K562 treated with DMSO at 1 percent for 24 hours (cell line): ENCODE measurements around the gene FBXO41. TPM values are rescaled to one million over a fixed set of nuclear protein-coding genes. Genes with fewer than 3 reads are reported as not detected.

ENCODE experiments used
- total RNA-seq: library from RNA; unstranded; fragments of 300-600 nt; gene quantifications from 2 replicates; pipeline ENCODE4 v1.2.3, GENCODE V29; 2022; ENCODE audit warnings: low read depth; ENCODE audit not compliant: insufficient read depth

Gene FBXO41, protein sequence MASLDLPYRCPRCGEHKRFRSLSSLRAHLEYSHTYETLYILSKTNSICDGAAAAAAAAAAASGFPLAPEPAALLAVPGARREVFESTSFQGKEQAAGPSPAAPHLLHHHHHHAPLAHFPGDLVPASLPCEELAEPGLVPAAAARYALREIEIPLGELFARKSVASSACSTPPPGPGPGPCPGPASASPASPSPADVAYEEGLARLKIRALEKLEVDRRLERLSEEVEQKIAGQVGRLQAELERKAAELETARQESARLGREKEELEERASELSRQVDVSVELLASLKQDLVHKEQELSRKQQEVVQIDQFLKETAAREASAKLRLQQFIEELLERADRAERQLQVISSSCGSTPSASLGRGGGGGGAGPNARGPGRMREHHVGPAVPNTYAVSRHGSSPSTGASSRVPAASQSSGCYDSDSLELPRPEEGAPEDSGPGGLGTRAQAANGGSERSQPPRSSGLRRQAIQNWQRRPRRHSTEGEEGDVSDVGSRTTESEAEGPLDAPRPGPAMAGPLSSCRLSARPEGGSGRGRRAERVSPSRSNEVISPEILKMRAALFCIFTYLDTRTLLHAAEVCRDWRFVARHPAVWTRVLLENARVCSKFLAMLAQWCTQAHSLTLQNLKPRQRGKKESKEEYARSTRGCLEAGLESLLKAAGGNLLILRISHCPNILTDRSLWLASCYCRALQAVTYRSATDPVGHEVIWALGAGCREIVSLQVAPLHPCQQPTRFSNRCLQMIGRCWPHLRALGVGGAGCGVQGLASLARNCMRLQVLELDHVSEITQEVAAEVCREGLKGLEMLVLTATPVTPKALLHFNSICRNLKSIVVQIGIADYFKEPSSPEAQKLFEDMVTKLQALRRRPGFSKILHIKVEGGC
- 2.0 and 2.2 TPM in 2 replicates for total RNA-seq

DNA sequence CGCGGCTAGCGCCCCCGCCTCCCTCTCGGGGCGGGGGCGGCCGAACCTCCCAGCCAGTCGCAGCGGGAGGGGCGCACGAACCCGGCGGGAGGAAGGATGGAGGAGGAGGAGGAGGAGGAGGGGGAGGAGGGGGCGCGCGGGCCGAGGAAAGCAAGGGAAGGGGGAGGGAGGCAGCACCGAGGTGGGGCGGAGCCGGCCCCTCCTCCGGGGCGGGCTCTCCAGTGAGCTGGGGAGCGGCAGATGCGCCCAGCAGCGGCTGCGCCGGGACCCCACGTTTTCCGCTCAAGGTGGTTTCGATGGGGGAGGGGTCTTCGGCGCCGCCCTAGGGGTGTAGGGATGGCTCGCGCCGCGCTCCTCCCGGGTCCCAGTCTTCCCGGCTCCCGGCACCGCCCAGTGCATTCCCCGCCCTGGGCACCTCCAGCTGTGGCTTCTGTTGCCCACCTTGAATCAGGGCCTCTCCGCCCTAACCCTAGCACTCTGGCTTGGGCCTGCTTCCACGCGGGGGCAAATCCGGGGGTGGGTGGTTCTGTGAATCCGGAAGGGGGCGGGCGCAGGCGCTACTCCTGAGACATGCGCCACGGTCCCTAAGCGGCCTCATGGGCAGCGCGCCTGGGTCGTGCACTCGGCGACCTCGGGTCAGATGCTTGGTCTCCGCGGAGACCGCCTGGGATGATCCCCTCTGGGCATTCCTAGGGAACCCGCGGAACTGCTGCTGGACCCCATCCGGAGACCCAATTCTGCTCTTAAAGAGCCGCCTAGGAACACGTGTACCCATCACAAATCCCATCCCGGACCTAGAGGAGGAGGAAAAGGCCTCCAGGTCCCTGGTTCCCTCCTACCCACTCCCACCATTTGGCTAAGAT, at the start of gene FBXO41:
Gene FBXO41 (minus strand): TSS at position 183 of the 863 bp plus-strand sequence. CDS start 14,848 bp downstream, outside the sequence.

DNA sequence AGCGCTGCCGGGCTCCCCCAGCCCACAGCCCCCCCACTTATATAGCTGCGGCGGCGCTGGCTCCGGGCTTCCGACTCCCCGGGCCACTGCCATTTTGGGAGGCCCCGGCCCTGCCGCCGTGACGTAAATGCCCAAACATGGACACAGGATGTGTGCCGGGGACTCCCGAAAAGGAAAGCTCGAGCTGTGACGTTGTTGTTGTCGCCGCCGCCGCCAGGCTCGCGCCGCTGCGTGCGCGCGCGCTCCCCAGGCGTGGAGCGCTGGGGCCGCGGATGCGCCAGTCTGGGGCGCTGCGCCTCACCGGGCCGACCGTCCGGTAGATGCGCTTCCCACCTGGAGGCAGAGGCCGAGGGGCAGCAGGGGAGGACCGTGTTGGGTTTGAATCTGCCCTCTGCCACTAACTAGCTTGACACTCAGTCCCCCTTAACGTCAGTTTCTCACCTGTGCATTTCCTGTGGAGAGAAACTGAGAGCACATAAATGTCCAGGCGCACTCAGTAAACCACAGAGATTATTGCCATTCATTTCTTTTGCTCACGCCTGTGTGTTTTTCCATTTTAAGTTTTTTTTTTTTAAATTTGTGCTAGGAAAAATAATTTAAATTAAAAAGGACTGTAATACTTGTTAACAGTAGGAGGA, 9.4 kb upstream of the FBXO41 start, which contains the start of gene EGR4:
Gene EGR4 (minus strand): TSS at position 15 of the 638 bp plus-strand sequence. CDS start 231 bp downstream, outside the sequence.

DNA sequence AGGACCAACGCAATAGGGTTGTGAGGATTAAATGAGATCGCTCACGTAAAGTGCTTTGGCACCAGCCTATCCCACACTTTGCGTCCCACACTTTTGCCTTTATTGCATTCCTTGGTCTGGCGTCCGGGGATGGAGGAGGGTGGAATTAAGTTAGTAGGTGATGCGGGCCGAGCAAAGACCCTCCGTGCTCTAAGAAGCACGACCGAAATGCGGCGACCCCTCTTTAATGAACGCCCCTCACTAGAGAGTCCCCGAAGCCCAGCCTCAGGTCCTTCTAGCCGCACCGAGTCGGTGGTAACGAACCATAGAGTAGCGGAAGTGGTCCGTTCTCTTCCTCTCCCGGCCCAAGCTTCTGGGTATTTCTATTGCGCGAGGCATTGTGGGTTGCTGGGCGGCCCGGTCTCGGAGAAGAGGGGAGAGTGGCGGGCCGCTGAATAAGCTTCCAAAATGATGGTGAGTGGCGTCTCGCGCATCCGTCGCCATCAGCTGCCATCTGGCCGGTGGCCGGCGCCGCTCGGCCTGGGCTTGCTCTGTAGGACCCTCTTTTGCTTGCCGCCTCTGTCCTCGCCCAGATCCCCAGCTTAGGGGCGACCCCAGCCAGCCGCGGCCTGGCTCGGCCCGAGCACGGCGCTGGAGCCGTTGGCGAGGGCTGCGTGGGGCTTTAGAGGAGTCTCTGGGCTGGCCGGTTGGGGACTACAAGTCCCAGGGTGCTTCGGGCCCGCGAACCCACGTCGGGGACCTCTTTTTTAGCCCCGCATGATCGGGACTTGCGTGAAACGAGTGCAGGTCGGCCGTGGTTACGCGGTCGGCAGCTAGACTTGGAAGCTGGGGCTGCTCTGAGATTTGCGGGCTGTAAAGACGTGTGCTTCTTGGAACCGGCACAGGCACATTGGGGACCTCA, 50.1 kb downstream of the FBXO41 start, which contains the start of gene CCT7:
Gene CCT7 (plus strand): TSS at position 377 of the 901 bp plus-strand sequence. CDS start 71 bp downstream, at position 448.

DNA sequence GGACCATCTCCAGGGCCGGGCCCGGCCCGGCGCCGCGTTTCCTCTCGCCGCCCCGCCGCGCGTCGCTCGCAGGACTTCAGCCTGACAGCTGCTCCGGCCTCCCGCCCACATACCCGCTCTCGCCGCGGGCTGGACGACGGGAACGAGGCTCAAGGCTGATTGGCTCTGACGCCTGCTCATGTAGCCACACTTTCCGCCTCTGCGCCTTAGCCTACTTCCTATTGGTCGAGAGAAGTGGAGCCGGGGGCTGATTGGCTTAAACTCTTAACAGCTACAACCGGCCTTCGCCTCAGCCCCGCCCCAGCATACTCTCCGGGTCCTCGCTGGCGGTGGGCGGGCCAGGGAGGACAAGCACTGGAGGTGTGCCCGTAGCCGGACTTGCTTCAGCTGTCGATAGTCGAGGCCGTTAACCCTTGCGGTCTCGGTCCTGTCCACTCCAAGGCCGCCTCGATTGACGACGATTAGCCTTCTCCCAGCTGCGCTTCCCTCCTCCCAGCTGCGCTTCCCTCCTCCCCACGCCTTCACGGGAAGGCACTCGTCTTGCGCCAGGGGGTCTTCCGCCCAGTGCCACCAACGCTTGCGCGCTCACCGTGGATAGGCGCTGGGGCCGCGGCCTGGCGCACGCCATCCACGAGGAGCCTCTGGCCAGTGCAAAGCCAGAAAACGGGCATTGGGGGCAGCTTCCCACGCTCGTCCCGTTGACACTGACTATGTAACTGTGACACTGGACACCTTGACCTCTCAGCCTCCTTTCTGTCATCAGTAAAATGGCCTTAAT, 50.9 kb downstream of the FBXO41 start, which contains the start of gene PRADC1:
Gene PRADC1 (minus strand): TSS at position 86 of the 778 bp plus-strand sequence. CDS start 79 bp downstream, at position 7.

DNA sequence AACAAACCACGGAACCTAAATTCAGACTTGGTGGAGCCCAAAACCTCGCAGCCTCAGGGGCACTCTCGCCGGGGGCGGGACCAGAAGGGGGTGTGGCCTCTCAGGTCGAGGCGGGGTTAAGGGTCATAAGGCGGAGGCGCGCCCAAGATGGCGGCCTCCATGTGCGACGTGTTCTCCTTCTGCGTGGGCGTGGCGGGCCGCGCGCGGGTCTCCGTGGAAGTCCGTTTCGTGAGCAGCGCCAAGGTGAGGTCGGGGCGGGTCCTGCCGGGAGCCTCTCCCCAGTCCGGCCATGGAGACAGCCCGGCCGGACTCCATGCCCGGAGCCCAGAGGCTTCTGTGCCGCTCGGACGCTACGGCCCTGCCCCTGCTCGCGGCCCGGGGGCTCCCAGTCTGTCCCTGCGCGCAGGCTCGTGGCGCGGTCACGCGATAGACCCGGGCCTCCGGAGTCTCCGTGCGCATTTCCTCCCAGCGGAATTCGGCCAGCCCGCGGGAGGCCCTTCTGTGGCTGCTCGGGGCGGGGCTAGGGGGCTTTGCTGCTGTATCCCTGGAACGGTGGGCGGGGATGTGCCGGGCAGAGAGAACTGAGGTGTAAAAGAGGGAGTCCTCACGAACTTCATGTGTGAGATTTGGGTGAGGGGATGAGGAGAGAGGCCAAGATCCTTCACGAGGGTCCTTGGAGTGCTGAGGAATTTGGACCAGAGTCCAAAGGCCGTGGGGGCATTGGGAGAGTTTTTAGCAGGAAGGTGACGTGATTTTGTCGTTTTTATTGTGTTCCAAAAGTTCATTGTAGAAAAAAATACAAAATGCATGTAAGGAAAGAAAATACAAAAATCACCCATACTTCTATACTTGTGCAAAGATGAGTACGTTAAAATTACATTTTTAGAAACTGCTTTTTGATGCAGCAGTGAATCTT, 69.9 kb downstream of the FBXO41 start, which contains the start of gene SMYD5:
Gene SMYD5 (plus strand): TSS at position 126 of the 916 bp plus-strand sequence. CDS start 22 bp downstream, at position 148.

Other genes starting within 250 kb of the FBXO41 start
- 19.3 and 27.3 TPM in 2 replicates for gene SFXN5, start 212.8 kb downstream of the FBXO41 start, total RNA-seq
- 8.0 and 9.0 TPM in 2 replicates for gene RAB11FIP5, start 171.5 kb downstream of the FBXO41 start, total RNA-seq
- not detected in 2 replicates for gene NOTO, start 81.9 kb downstream of the FBXO41 start, total RNA-seq
- gene SMYD5, start 70.2 kb downstream of the FBXO41 start, total RNA-seq, result 11.6 and 12.8 TPM in 2 replicates
- gene PRADC1, start 51.2 kb downstream of the FBXO41 start, total RNA-seq, result 61.8 and 68.5 TPM in 2 replicates
- gene CCT7, start 50.2 kb downstream of the FBXO41 start, total RNA-seq, result 407 and 437 TPM in 2 replicates
- gene EGR4, start 9.1 kb upstream of the FBXO41 start, total RNA-seq, result not detected in 2 replicates
- 7.3 and 8.0 TPM in 2 replicates for gene ALMS1, start 101.4 kb upstream of the FBXO41 start, total RNA-seq